Epithelial cell of proximal tubule (primary cell): ENCODE results near the gene DAB2IP. TPM values are rescaled to one million over a fixed set of nuclear protein-coding genes. Genes with fewer than 3 reads are reported as not detected.

ENCODE experiments used
- DNase-seq: peaks from one replicate; pipeline ENCODE4 v3.0.0-alpha.2; 2011; ENCODE audit warnings: low read depth
- H3K4me3 ChIP-seq: 2 replicates; pipeline ENCODE4 v1.5.1; 2011; ENCODE audit warnings: low read depth, mild to moderate bottlenecking, low read length
- CTCF ChIP-seq: conservative IDR thresholded peaks from 2 replicates; pipeline ENCODE4 v1.5.1; 2012; ENCODE audit warnings: low read depth, mild to moderate bottlenecking, low read length
- total RNA-seq: library from RNA; depleted of rRNA; stranded (reverse); fragments of >200 nt; gene quantifications from 2 replicates; pipeline ENCODE4 v1.2.3, GENCODE V29; 2015

Gene DAB2IP
- total RNA-seq, 1 donor from 2014 or later = 23.8 TPM

- TF ChIP-seq CTCF = no peak
- H3K4me3 ChIP-seq = no peak overlapping the region
- DNase-seq = no peak
Observed at GRCh38 chr9:121773954-121774714, 122.7 kb downstream of the DAB2IP start.

GRCh38 chr9:121774715-121775613 lies 123.5 kb downstream of the DAB2IP start:
- no peak for DNase-seq
- TF ChIP-seq CTCF = no peak
- H3K4me3 ChIP-seq = no peak overlapping the region

- H3K4me3 ChIP-seq = no peak overlapping the region
- no peak for TF ChIP-seq CTCF
- no peak for DNase-seq
Observed at GRCh38 chr9:121776001-121776738, 124.7 kb downstream of the DAB2IP start.

- no peak for DNase-seq
- H3K4me3 ChIP-seq = no peak overlapping the region
- no peak for TF ChIP-seq CTCF
Observed at GRCh38 chr9:121776739-121777637, 125.6 kb downstream of the DAB2IP start.

GRCh38 chr9:121778252-121779225 lies 127.1 kb downstream of the DAB2IP start:
- no peak overlapping the region for H3K4me3 ChIP-seq
- no peak for TF ChIP-seq CTCF
- no peak for DNase-seq
